Right atrium auricular region (tissue), 2 donors: ENCODE results near the gene C2CD3. TPM values are rescaled to one million over a fixed set of nuclear protein-coding genes. Genes with fewer than 3 reads are reported as not detected.

Source experiments
- DNase-seq: peaks from one replicate; pipeline ENCODE4 v3.0.0-alpha.2; 2019; ENCODE audit warnings: low spot score
- H3K27ac ChIP-seq, 2 donors: fragments of 200-600 bp; sonication (generic); 1 replicate in 1 of 2; 2 replicates in 1 of 2; pipeline ENCODE4 v1.5.1; 2016 to 2019
- H3K27me3 ChIP-seq, 2 donors: fragments of 200-600 bp; sonication (generic); one replicate each; pipeline versions ENCODE4 v1.5.1 to v1.6.0; 2017 to 2019
- H3K36me3 ChIP-seq: fragments of 200-600 bp; sonication (generic); one replicate; pipeline ENCODE4 v1.5.1; 2016
- H3K4me1 ChIP-seq, 2 donors: fragments of 200-600 bp; sonication (generic); one replicate each; pipeline versions ENCODE4 v1.5.1 to v1.6.0; 2017 to 2019
- H3K4me3 ChIP-seq, 2 donors: fragments of 200-600 bp; sonication (generic); 1 replicate in 1 of 2; 2 replicates in 1 of 2; pipeline ENCODE4 v1.5.1; 2017 to 2019; ENCODE audit warnings: mild to moderate bottlenecking in 1 of 2, moderate library complexity in 1 of 2
- H3K9me3 ChIP-seq, 2 donors: fragments of 200-600 bp; sonication (generic); one replicate each; pipeline ENCODE4 v1.5.1; 2019
- total RNA-seq, 2 donors: library from RNA; depleted of rRNA; stranded (reverse); fragments of >200 nt; gene quantifications; one replicate each; pipeline ENCODE4 v1.1.0, GENCODE V29; 2016
- TF ChIP-seq, protein P1 (sequence below), 2 donors: fragments of 200-600 bp; sonication (generic); IDR thresholded peaks; one replicate each; pipeline ENCODE4 v1.5.1; 2019; ENCODE audit warnings: antibody characterized with exemption in 2 of 2

The C2CD3 gene
- total RNA-seq, 2 donors from 2014 or later, result 15.0 to 15.4 TPM

DNA sequence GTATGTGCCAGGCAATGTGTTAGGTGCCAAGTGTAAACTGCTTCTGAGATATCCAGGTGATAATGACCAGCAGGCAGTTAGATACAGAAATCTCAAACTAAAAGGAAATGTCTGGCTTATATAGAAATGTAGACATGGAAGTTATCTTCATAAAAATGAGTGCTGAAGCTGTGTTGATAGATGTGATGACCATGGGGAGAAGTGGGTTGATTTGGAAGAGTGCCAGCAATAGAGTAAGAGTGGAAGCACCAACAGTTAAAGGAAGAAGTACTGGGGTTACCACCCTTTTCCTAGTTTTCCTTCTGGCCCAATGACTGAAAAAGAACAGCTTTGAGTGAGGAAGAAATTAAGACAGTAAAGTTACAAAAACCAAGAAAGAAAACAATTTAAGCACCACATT lies 68.5 kb downstream of the C2CD3 start:
- TF ChIP-seq, protein P1, sequence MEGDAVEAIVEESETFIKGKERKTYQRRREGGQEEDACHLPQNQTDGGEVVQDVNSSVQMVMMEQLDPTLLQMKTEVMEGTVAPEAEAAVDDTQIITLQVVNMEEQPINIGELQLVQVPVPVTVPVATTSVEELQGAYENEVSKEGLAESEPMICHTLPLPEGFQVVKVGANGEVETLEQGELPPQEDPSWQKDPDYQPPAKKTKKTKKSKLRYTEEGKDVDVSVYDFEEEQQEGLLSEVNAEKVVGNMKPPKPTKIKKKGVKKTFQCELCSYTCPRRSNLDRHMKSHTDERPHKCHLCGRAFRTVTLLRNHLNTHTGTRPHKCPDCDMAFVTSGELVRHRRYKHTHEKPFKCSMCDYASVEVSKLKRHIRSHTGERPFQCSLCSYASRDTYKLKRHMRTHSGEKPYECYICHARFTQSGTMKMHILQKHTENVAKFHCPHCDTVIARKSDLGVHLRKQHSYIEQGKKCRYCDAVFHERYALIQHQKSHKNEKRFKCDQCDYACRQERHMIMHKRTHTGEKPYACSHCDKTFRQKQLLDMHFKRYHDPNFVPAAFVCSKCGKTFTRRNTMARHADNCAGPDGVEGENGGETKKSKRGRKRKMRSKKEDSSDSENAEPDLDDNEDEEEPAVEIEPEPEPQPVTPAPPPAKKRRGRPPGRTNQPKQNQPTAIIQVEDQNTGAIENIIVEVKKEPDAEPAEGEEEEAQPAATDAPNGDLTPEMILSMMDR (IDR thresholded peaks at IDR 0.05), result no peak
- Histone ChIP-seq H3K36me3 (peaks cover 67% of the 10 kb centered on the region), H3K27ac (no peak overlapping the region), H3K4me3 (no peak overlapping the region), H3K9me3 (no peaks in the 10 kb centered on the region), H3K27me3 (no peaks in the 10 kb centered on the region), H3K4me1 (no peaks in the 10 kb centered on the region)
- DNase-seq, result no peak

DNA sequence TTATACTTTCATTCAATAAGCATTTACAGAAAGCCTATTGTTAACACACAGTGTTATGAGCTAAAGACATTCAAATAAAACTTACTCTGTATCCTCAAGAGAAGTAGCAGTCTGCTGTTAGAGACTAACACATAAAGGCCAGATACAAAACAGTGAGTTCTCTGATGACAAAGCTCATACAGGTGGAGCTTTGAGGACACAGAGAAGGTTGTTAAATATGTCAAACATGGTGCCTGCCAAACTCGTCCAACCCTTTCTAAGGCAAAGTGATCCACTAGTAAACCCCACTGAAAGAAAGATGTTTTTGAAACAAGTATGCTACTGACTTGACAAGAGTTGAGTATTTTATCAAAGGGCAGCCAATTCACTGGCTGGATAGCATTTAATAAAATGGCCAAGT lies 70.1 kb downstream of the C2CD3 start:
- DNase-seq, result no peak
- TF ChIP-seq, protein P1 (IDR thresholded peaks at IDR 0.05), result no peak
- Histone ChIP-seq H3K4me1 (no peaks in the 10 kb centered on the region), H3K27ac (no peak overlapping the region), H3K36me3 (peaks cover 62% of the 10 kb centered on the region), H3K4me3 (no peak overlapping the region), H3K27me3 (no peaks in the 10 kb centered on the region), H3K9me3 (no peaks in the 10 kb centered on the region)

DNA sequence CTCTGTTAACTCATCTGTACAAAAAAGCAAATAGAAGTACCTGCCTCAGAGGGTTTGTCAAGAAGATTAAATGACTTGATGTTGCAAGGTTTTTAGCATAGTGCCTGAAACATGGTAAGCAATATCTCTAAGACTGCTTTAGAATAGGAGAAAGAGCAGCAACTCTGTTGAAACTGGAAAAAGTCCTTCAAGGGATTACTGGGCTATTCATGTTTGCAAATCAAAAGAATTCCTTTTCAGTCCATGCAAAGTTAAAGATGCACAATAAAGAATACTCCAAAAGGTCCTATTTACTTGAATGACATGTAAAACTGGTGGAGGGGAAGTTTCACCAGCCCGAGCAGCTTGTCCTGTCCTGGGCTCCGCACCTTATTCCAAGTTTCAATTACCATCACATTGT lies 70.6 kb downstream of the C2CD3 start:
- H3K27me3 ChIP-seq, result no peaks in the 10 kb centered on the region
- DNase-seq, result no peak
- no peak overlapping the region for H3K4me3 ChIP-seq
- no peaks in the 10 kb centered on the region for H3K9me3 ChIP-seq
- H3K27ac ChIP-seq, result no peak overlapping the region
- peaks cover 58% of the 10 kb centered on the region for H3K36me3 ChIP-seq
- TF ChIP-seq, protein P1 (IDR thresholded peaks at IDR 0.05), result no peak
- no peaks in the 10 kb centered on the region for H3K4me1 ChIP-seq

DNA sequence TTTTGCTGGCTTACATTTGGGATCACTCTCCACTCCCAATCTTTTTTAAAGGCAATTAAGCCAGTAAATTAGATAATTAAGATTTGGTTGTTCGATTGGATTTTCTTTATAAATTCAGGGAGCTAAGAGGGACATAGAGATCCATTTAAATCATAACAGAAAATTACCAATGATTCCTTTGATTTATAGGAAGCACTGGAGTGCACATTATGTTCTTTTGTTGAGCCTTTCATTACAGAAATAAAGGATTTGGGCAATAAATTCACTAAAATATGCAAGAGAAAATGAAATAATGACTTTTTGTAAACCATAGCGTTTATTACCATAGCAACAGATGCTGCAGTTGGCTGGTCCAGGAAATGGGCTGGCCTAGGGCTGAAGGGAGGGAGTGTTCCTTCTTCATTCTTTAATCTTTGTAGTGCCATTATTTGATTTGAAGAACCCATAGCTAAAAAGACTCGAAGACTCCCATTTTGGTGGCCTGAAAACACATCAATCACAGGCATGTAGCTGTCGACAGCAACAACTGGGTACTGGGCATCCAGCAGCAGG lies 73.0 kb downstream of the C2CD3 start:
- DNase-seq, result no peak
- no peak overlapping the region for H3K27ac ChIP-seq

DNA sequence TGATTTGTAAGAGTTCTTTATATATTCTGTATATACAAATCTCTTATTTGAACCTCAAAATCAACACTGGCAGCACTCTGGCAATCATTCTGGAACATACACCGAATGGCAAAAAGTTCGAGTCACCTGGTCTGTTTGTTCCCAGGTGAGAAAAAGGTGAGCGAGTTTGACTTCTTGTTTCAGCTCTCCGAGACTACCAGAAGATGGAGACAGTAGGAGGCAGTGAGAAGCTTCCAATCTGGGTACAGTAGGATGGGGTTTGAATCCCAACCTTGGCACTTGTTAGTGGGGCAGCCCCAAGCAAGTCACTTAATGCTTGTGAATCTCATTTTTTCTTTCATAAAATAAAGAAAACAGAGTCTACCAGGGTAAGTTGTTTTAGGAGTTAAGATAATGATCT lies 76.4 kb downstream of the C2CD3 start:
- H3K27ac ChIP-seq, result no peak overlapping the region
- peaks cover 65% of the 10 kb centered on the region for H3K36me3 ChIP-seq
- H3K4me3 ChIP-seq, result no peak overlapping the region
- TF ChIP-seq, protein P1 (IDR thresholded peaks at IDR 0.05), result no peak
- H3K27me3 ChIP-seq, result no peaks in the 10 kb centered on the region
- H3K9me3 ChIP-seq, result no peaks in the 10 kb centered on the region
- no peak for DNase-seq
- H3K4me1 ChIP-seq, result no peaks in the 10 kb centered on the region

More for the DNA sequence above, 73.0 kb downstream of the C2CD3 start:
- H3K4me1 ChIP-seq, result no peaks in the 10 kb centered on the region
- no peaks in the 10 kb centered on the region for H3K27me3 ChIP-seq
- no peaks in the 10 kb centered on the region for H3K9me3 ChIP-seq
- no peak overlapping the region for H3K4me3 ChIP-seq
- TF ChIP-seq, protein P1 (IDR thresholded peaks at IDR 0.05), result no peak
- H3K36me3 ChIP-seq, result peaks cover 67% of the 10 kb centered on the region

DNA sequence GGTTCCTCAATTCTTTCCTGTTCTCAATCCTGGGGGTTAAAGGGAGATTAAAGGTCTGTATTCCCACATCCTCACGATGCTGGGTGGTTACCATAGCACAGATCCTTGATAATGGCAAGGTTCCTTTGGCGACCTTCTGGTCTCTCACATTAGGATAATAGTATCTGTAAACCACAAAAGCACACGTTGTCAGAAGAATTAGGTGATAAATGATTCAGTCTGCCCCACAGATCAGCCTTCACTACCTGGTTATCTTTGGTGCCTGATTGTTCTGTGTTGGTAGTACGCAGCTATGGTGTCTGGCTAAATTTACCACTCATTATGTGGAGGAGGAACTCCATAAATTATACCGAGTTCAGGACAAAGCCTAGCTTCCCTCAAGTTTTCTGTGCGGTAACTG lies 78.4 kb downstream of the C2CD3 start:
- Histone ChIP-seq H3K36me3 (peaks cover 57% of the 10 kb centered on the region), H3K4me3 (no peak overlapping the region), H3K27me3 (no peaks in the 10 kb centered on the region), H3K27ac (no peak overlapping the region), H3K9me3 (no peaks in the 10 kb centered on the region), H3K4me1 (no peaks in the 10 kb centered on the region)
- TF ChIP-seq, protein P1 (IDR thresholded peaks at IDR 0.05), result no peak
- no peak for DNase-seq
